Hypothalamus (tissue), 51 donors: ENCODE data around the gene CCDC148.
"Not testable (repeated sequence)": the region's sequence is repeated elsewhere in the genome, so short reads cannot be mapped to it uniquely, and the experiment has no call there.

Experiments
- DNase-seq, 51 donors: peaks; one replicate each; lab custom pipeline; 2025; lab: John Stamatoyannopoulos, UW

The CCDC148 gene

GRCh38 chr2:158223066-158223465 lies 233.5 kb downstream of the CCDC148 start:
- not testable (repeated sequence) for DNase-seq

GRCh38 chr2:158221063-158222020 lies 235.2 kb downstream of the CCDC148 start:
- DNase-seq, result no peak

- no peak for DNase-seq
Observed at GRCh38 chr2:158217593-158217992, 239.0 kb downstream of the CCDC148 start.

- no peak for DNase-seq
Observed at GRCh38 chr2:158214431-158214830, 242.1 kb downstream of the CCDC148 start.

- no peak for DNase-seq
Observed at GRCh38 chr2:158213773-158214172, 242.8 kb downstream of the CCDC148 start.

GRCh38 chr2:158212301-158212700 lies 244.3 kb downstream of the CCDC148 start:
- DNase-seq, result no peak

- no peak for DNase-seq
Observed at GRCh38 chr2:158211502-158211901, 245.1 kb downstream of the CCDC148 start.

GRCh38 chr2:158207354-158207753 lies 249.2 kb downstream of the CCDC148 start:
- no peak for DNase-seq

- DNase-seq, result no peak
Observed at GRCh38 chr2:158205215-158205614, 251.3 kb downstream of the CCDC148 start.

GRCh38 chr2:158204741-158205165 lies 251.8 kb downstream of the CCDC148 start:
- no peak for DNase-seq

GRCh38 chr2:158202161-158202815 lies 254.3 kb downstream of the CCDC148 start:
- no peak for DNase-seq

GRCh38 chr2:158199928-158200650 lies 256.5 kb downstream of the CCDC148 start:
- DNase-seq, result no peak

- no peak for DNase-seq
Observed at GRCh38 chr2:158197940-158198339, 258.6 kb downstream of the CCDC148 start.

GRCh38 chr2:158194229-158194628 lies 262.3 kb downstream of the CCDC148 start:
- DNase-seq, result no peak

- no peak for DNase-seq
Observed at GRCh38 chr2:158192515-158193443, 263.8 kb downstream of the CCDC148 start.

GRCh38 chr2:158191076-158191895 lies 265.3 kb downstream of the CCDC148 start:
- DNase-seq, result no peak

- no peak for DNase-seq
Observed at GRCh38 chr2:158189526-158189925, 267.0 kb downstream of the CCDC148 start.

GRCh38 chr2:158187908-158188307 lies 268.6 kb downstream of the CCDC148 start:
- no peak for DNase-seq
